ENCODE measurements around the gene C22orf23.

DNA sequence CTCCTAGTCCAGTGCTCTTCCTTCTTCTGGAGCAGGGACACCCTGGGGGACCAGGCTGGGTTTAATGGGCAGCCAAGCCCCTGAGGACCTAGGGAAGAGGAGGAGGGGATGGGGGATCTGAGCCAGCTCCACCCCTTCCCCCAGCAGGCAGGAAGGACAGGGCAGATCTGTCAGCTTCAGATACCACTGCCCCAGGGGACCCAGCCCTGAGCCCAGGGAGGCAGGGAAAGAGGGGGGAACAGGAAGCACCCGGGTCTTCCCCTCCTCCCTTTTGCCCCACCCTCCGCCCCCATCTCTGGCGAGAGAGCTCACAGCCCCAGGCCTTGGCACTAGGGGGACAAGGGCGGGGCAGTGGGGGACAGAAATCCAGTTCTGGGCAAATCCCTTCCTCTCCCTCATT, 42.7 kb upstream of the C22orf23 start:
- TF ChIP-seq POLR2A (IDR thresholded peaks at IDR 0.05; ENCODE audit: low read depth, low read length) = no peak
- no peak for TF ChIP-seq POLR2AphosphoS5 (IDR thresholded peaks at IDR 0.05; ENCODE audit: low read depth, low read length)
- no peak for TF ChIP-seq POU2F2 (IDR thresholded peaks at IDR 0.05; ENCODE audit: low read depth, low read length)
